Gastrocnemius medialis (tissue), 4 donors: ENCODE results near the gene CA14.

ENCODE experiments used
- POLR2A ChIP-seq, 2 donors: fragments of 450-650 bp; IDR thresholded peaks; one replicate each; pipeline ENCODE4 v1.6.1; 2017; ENCODE audit warnings: antibody characterized with exemption in 2 of 2, mild to moderate bottlenecking in 2 of 2, moderate library complexity in 2 of 2
- TF ChIP-seq, protein P1 (sequence below), 5 experiments: fragments of 450-650 bp in 3 of 5; fragments of 200-600 bp in 2 of 5; sonication (generic) in 2 of 5; IDR thresholded peaks in 4 of 5; conservative IDR thresholded peaks in 1 of 5; 1 replicate in 4 of 5; 2 replicates in 1 of 5; pipeline ENCODE4 v1.5.1; 2016 to 2019; ENCODE audit warnings: antibody characterized with exemption in 5 of 5, mild to moderate bottlenecking in 3 of 5, moderate library complexity in 3 of 5

DNA sequence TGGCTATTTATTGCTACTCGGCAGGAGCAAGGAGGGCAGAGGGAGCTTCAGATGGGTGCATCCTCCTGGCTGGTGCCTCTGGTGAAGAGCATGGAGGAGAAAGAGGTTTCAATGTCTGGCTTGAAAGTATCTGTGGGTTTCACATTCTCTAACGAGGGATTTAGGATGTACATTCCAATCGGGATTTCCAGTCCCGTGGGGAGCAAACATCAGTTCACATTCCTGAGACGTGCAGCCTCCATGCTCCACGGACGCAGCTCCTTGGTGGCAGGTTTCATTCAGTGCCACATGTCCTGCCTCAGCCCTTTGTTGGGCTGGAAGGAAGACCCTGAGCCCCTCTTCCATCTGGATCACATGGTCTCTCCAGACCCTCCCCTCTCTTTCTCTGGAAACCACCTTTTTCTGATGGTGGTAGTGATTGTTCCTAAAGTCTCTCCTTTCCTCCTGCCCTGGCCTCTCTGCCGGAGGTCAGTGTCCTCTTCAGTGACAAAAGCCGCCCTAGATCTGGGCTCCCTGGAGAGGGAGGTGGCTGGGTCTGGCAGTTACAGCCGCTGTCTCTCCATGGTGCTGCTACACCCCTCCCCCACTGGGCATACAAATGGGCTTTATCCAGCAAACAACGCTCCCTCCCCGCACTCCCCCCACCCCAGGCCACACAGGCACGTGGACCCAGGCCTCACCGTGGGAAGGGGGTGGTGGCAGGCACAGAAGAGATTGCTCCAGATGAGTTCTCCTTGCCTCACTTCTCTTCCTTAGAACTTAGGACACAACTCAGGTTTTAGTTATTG is 826 bp upstream of the CA14 start:
- TF ChIP-seq, protein P1, sequence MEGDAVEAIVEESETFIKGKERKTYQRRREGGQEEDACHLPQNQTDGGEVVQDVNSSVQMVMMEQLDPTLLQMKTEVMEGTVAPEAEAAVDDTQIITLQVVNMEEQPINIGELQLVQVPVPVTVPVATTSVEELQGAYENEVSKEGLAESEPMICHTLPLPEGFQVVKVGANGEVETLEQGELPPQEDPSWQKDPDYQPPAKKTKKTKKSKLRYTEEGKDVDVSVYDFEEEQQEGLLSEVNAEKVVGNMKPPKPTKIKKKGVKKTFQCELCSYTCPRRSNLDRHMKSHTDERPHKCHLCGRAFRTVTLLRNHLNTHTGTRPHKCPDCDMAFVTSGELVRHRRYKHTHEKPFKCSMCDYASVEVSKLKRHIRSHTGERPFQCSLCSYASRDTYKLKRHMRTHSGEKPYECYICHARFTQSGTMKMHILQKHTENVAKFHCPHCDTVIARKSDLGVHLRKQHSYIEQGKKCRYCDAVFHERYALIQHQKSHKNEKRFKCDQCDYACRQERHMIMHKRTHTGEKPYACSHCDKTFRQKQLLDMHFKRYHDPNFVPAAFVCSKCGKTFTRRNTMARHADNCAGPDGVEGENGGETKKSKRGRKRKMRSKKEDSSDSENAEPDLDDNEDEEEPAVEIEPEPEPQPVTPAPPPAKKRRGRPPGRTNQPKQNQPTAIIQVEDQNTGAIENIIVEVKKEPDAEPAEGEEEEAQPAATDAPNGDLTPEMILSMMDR (IDR thresholded peaks at IDR 0.05 in 4 of 5, conservative IDR thresholded peaks at IDR 0.05 in 1 of 5), result no peak
- no peak for TF ChIP-seq POLR2A (IDR thresholded peaks at IDR 0.05)
